Peyer's patch (tissue), 4 donors: ENCODE results near the gene CACNG4.

Experiments used
- CTCF ChIP-seq, 6 experiments: fragments of 450-650 bp in 4 of 6; fragments of 200-600 bp in 2 of 6; sonication (generic) in 1 of 6; IDR thresholded peaks; one replicate each; pipeline ENCODE4 v1.5.1; 2017 to 2019; ENCODE audit warnings: antibody characterized with exemption in 6 of 6, mild to moderate bottlenecking in 3 of 6, moderate library complexity in 1 of 6
- POLR2A ChIP-seq, 2 donors: fragments of 450-650 bp; IDR thresholded peaks; one replicate each; pipeline ENCODE4 v1.5.1; 2017; ENCODE audit warnings: antibody characterized with exemption in 2 of 2, mild to moderate bottlenecking in 2 of 2, moderate library complexity in 2 of 2

- TF ChIP-seq CTCF (IDR thresholded peaks at IDR 0.05): no peak
- TF ChIP-seq POLR2A (IDR thresholded peaks at IDR 0.05): no peak
These were observed 116.3 kb downstream of the CACNG4 start for GRCh38 chr17:67080804-67081203.
